GM18909 (cell line): ENCODE results near the gene TEAD2.

Experiments
- ATAC-seq: cut with Tn5 transposase; IDR thresholded peaks from one replicate; pipeline ENCODE4 v1.9.1; 2021; ENCODE audit warnings: mild to moderate bottlenecking; ENCODE audit not compliant: unreplicated experiment, poor library complexity

Gene TEAD2

DNA sequence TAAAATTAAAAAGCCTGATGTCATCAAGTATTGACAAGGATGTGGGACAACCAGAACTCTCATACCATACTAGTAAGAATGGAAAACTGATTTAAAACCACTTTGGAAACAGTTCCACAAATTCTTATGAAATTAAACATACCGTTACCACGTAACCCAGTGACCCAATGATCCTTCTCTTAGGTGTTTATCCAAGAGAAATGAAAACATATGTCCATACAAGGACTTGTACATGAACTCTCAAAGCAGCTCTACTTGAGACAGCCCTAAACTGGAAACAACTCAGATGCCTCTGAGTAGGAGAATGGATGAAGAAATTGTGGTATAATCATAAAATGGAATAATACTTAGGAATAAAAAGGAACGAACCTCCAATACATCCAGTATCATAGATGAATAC, 64.8 kb downstream of the TEAD2 start:
- ATAC-seq = no peak

DNA sequence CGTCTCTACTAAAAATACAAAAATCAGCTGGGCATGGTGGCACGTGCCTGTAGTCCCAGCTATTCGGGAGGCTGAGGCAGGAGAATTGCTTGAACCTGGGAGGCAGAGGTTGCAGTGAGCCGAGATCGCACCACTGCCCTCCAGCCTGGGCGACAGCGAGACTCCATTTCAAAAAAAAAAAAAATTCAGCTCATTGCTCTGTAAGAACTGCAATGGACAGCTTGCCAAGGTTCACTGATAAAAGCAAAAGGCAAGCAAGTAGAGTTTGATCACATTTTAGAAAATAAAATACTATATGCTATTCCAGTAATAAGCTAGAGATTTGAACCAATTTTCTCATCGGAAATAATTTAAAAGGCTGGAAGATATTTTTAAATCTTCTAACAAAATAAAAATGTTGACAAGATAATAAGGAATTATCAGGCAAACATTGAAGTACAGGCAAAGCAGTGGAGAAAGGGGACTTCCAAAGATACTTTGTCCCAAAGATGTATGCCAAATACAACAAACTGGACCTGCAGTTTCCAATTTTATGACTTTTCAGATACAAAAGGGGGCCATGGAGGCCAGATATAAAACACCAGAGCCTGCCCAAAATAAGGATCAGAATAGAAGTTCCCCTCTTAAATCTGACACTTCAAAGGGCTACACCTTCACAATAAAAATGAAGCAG, 66.9 kb downstream of the TEAD2 start:
- no peak for ATAC-seq

DNA sequence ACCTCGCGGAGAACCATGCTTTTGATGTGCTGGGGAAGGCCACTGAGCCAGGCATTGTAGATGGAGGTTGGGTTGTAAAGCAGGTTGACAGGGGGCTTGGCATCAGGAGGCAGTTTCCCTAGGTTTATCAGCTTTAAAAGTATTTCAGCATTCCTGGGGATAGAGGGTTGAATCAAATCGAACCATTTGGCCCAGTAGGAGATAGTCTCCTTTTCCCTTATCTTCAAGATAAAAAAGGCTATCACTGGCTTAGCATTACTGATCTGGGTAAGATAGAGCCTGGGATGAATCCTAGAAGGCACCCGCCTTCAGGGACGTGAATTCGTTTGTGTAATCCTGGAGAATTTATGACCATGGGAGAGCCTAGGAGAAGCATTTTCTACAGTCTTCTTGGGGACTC, 67.8 kb downstream of the TEAD2 start:
- no peak for ATAC-seq
